ENCODE data around the gene WAC.
A peak's percentile ranks its signal among the peaks of the same experiment; 100 is the strongest.
"Not testable (repeated sequence)": the region's sequence is repeated elsewhere in the genome, so short reads cannot be mapped to it uniquely, and the experiment has no call there.

Gene WAC

DNA sequence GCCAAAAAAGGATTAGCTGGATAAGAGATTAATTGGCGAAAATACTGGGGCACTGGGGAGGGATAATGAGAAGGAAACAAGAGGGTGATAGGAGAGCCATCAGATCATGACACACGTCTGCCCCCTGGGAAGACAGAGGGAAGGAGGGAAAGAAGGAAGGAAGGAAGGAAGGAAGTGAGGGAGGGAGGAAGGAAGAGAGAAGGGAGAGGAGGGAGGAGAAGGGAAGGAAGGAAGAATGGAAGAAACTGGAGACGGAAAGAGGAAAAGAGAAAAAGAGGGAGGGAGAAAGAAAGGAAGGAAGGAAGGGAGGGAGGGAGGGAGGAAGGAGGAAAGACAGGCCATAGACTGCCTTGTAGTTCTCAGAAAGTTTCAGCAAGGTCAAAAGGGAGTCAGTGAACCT lies 37.8 kb upstream of the WAC start:
- CTCF ChIA-PET: no interaction called here
- POLR2A ChIA-PET: no interaction called here
- TF ChIP-seq ELF4 (IDR thresholded peaks at IDR 0.05) (no peak), L3MBTL2 (conservative IDR thresholded peaks at IDR 0.05) (no peak), SUZ12 (IDR thresholded peaks at IDR 0.05) (no peak), TARDBP (IDR thresholded peaks at IDR 0.05) (no peak), FOXA1 (IDR thresholded peaks at IDR 0.05) (no peak), HDGF (IDR thresholded peaks at IDR 0.05; ENCODE audit: borderline replicate concordance) (no peak), SP1 (IDR thresholded peaks at IDR 0.05) (no peak), ZNF384 (IDR thresholded peaks at IDR 0.05) (no peak), BHLHE40 (IDR thresholded peaks at IDR 0.05; ENCODE audit: borderline replicate concordance) (no peak), ARNT (IDR thresholded peaks at IDR 0.05) (no peak), NFRKB (IDR thresholded peaks at IDR 0.05) (no peak), LEF1 (IDR thresholded peaks at IDR 0.05; ENCODE audit: borderline replicate concordance) (no peak)
- TF ChIP-seq, protein P1, sequence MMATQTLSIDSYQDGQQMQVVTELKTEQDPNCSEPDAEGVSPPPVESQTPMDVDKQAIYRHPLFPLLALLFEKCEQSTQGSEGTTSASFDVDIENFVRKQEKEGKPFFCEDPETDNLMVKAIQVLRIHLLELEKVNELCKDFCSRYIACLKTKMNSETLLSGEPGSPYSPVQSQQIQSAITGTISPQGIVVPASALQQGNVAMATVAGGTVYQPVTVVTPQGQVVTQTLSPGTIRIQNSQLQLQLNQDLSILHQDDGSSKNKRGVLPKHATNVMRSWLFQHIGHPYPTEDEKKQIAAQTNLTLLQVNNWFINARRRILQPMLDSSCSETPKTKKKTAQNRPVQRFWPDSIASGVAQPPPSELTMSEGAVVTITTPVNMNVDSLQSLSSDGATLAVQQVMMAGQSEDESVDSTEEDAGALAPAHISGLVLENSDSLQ (IDR thresholded peaks at IDR 0.05): no peak
- no peak for DNase-seq (ENCODE audit: extremely low spot score)

DNA sequence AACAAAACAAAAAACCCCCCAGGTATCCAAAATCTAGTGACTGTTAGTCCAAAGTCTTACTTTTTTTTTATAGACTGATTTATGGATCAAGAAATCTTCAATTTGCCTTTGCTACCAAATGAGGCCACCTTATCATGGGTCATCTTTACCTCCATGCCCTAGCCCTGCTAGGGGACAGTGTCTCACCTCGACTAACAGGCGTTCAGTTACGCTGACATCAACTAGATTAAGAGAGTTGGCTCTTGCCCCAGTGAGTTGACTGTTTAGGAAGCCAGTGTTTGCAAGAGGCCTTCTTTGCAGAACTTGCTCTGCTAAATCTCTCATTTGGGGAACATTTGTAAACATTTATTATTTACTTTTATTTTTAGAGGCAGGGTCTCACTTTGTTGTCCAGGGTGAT lies 36.9 kb upstream of the WAC start:
- CTCF ChIA-PET: no interaction called here

DNA sequence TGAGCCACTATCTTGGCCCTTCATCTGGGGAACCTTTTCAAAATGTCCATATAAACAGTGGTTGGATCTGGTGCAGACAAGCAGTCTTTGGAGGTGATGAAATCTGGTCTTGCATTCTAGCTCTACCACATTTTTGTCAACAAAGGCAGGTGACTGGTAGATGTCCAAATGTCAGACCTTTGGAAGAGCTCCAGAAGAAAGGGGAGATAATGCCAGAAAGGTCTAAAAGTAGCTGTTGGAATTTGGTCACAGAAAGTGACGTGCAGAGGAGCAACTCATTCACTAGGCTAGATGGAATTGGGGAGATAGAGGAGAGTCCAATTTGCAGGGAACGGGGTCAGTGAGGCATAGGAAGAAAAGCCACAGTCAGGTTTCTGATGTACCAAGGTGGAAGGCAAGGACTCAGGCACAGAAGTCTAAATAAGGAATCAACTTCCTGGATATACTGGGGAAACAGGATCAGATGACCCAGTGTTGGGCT lies 36.4 kb upstream of the WAC start:
- POLR2A ChIA-PET: no interaction called here
- TF ChIP-seq FOXA1 (IDR thresholded peaks at IDR 0.05): no peak
- no peak for TF ChIP-seq FOXM1 (IDR thresholded peaks at IDR 0.05; ENCODE audit: borderline replicate concordance)
- no peak for TF ChIP-seq ZNF384 (IDR thresholded peaks at IDR 0.05)
- TF ChIP-seq ARNT (IDR thresholded peaks at IDR 0.05): no peak
- no peak for DNase-seq (ENCODE audit: extremely low spot score)
- CTCF ChIA-PET: no interaction called here

More for the DNA sequence above, 36.9 kb upstream of the WAC start:
- DNase-seq (ENCODE audit: extremely low spot score): no peak
- TF ChIP-seq SP1 (IDR thresholded peaks at IDR 0.05): no peak
- TF ChIP-seq ELF4 (IDR thresholded peaks at IDR 0.05): no peak
- no peak for TF ChIP-seq ZNF384 (IDR thresholded peaks at IDR 0.05)
- no peak for TF ChIP-seq ARNT (IDR thresholded peaks at IDR 0.05)
- TF ChIP-seq SUZ12 (IDR thresholded peaks at IDR 0.05): no peak
- no peak for TF ChIP-seq FOXM1 (IDR thresholded peaks at IDR 0.05; ENCODE audit: borderline replicate concordance)
- no peak for TF ChIP-seq BHLHE40 (IDR thresholded peaks at IDR 0.05; ENCODE audit: borderline replicate concordance)
- TF ChIP-seq CTBP1 (IDR thresholded peaks at IDR 0.05; ENCODE audit: borderline replicate concordance): no peak
- POLR2A ChIA-PET: no interaction called here

GRCh38 chr10:28497313-28498126 lies 35.4 kb upstream of the WAC start:
- ChIA-PET CTCF (no interaction called here), POLR2A (no interaction called here)
- no peak for DNase-seq (ENCODE audit: extremely low spot score)
- TF ChIP-seq FOXK2 (IDR thresholded peaks at IDR 0.05) (no peak), NFRKB (IDR thresholded peaks at IDR 0.05) (no peak), SUZ12 (IDR thresholded peaks at IDR 0.05) (no peak)
- TF ChIP-seq, protein P1 (IDR thresholded peaks at IDR 0.05): no peak

GRCh38 chr10:28500203-28500602 lies 32.7 kb upstream of the WAC start:
- CTCF ChIA-PET; DNase-seq (ENCODE audit: extremely low spot score); POLR2A ChIA-PET: not testable (repeated sequence)

- peak; percentile 33 for DNase-seq (ENCODE audit: extremely low spot score)
- ChIA-PET POLR2A (no interaction called here), CTCF (no interaction called here)
Observed at GRCh38 chr10:28503114-28503513, 29.8 kb upstream of the WAC start.

More at GRCh38 chr10:28503114-28503513, 29.8 kb upstream of the WAC start:
- TF ChIP-seq L3MBTL2 (conservative IDR thresholded peaks at IDR 0.05) (no peak), FOXA1 (IDR thresholded peaks at IDR 0.05) (no peak), ZNF384 (IDR thresholded peaks at IDR 0.05) (no peak), FOXM1 (IDR thresholded peaks at IDR 0.05; ENCODE audit: borderline replicate concordance) (no peak), TARDBP (IDR thresholded peaks at IDR 0.05) (no peak), ELF4 (IDR thresholded peaks at IDR 0.05) (no peak), SUZ12 (IDR thresholded peaks at IDR 0.05) (no peak), HDGF (IDR thresholded peaks at IDR 0.05; ENCODE audit: borderline replicate concordance) (no peak), NFRKB (IDR thresholded peaks at IDR 0.05) (no peak), FOXK2 (IDR thresholded peaks at IDR 0.05) (no peak)
- TF ChIP-seq, protein P1 (IDR thresholded peaks at IDR 0.05): no peak
